ENCODE measurements around the gene VPS72. TPM values are rescaled to one million over a fixed set of nuclear protein-coding genes. Genes with fewer than 3 reads are reported as not detected.

Gene VPS72
- total and polyA plus RNA-seq, 9 of the 15 experiments (the other 6 are each of a cell fraction or from before 2014, with no cell fraction given): 7.2 to 131 (median 75.7) TPM

DNA sequence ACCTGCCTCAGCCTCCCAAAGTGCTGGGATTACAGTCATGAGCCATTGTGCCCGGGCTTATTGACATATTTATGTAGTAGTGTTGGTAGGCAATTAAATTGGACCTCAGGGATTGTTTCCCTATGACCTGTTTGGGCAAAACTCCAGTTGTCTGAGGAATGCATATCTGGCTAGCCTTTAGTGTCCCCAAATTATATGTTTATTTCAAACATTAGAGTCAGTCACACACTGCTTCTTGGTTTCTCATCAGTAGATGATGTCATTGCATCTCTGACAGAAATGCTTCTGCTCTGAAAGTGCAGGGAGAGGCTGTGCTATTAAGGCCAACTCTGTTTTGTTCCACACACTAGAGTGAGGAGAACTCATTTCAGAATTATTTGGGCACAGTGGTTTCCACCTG is 20.8 kb upstream of the VPS72 start:
- Histone ChIP-seq H3K4me2 (ENCODE audit: insufficient read depth, low read length) (no peak overlapping the region), H3K27ac (ENCODE audit: extremely low read depth, low read depth, low read length) (no peak overlapping the region), H3K27me3 (ENCODE audit: control insufficient read depth in 2 of 2, insufficient read depth in 2 of 2, low read length in 2 of 2) (no peaks in the 10 kb centered on the region), H3K4me1 (replicated peaks in 1 of 2; ENCODE audit: control insufficient read depth in 2 of 2, insufficient read depth in 2 of 2, low read length in 2 of 2) (peaks cover 0 to 2% of the 10 kb centered on the region in 2 experiments; a peak in 2 of 5 replicates), H3K36me3 (ENCODE audit: control insufficient read depth, insufficient read depth, low read length) (peaks cover 39% of the 10 kb centered on the region; the same call in 1 of the 3 replicates), H3K4me3 (no peak overlapping the region), H4K20me1 (replicated peaks; ENCODE audit: control insufficient read depth, insufficient read depth, low read length) (no peaks in the 10 kb centered on the region), H3K9me1 (ENCODE audit: control insufficient read depth, insufficient read depth, low read length) (no peaks in the 10 kb centered on the region), H3K9ac (ENCODE audit: insufficient read depth in 1 of 2, low read depth in 2 of 2, low read length in 2 of 2) (no peak overlapping the region), H3K9me3 (replicated peaks; ENCODE audit: control insufficient read depth, insufficient read depth, low read depth, low read length) (no peaks in the 10 kb centered on the region), H3K79me2 (ENCODE audit: control insufficient read depth, insufficient read depth, low read length) (peaks cover 13% of the 10 kb centered on the region), H2AFZ (ENCODE audit: low read depth, low read length) (no peak overlapping the region)
- BruUV-seq (replicated peaks): no TSS peak
- TF ChIP-seq NONO (IDR thresholded peaks at IDR 0.05; ENCODE audit: low read depth in 2 of 2, low read length in 1 of 2) (no peak), HDAC1 (IDR thresholded peaks at IDR 0.05) (no peak), ATF7 (IDR thresholded peaks at IDR 0.05) (peak; percentile 44; the same call in 1 of the 2 replicates), SMAD4 (CRISPR knock-in tag; conservative IDR thresholded peaks at IDR 0.05) (no peak), ATF3 (IDR thresholded peaks at IDR 0.05) (peak; percentile 43; the same call in 1 of the 2 replicates), ATF3 (CRISPR knock-in tag; conservative IDR thresholded peaks at IDR 0.05) (no peak)
- in situ Hi-C loops (cut with MboI): no loop called here
- no peak for ATAC-seq
- no peak for FAIRE-seq
- DNase-seq (ENCODE audit: extremely low read depth in 1 of 4, low spot score in 3 of 4): no peak
- intact Hi-C loops (cut with micrococcal nuclease): no loop called here
- CTCF ChIA-PET (ENCODE audit: low intra/inter-chr PET ratio): no interaction called here
- WGBS (ENCODE audit: insufficient coverage, low coverage, missing lambda C conversion rate): 60% methylated on average over 1 of the region's 1 CpG
- POLR2A ChIA-PET: no interaction called here

All from K562 (cell line).